Karpas-422 (cell line): ENCODE results near the gene PRR7. TPM values are rescaled to one million over a fixed set of nuclear protein-coding genes. Genes with fewer than 3 reads are reported as not detected.
"Not testable (repeated sequence)": the region's sequence is repeated elsewhere in the genome, so short reads cannot be mapped to it uniquely, and the experiment has no call there.

Experiments used
- DNase-seq: peaks from one replicate; pipeline ENCODE4 v3.0.0-alpha.2; 2015
- H2AFZ ChIP-seq: fragments of 200-600 bp; sonication (generic); 2 replicates; pipeline ENCODE4 v1.6.1; 2014; ENCODE audit warnings: antibody characterized with exemption, low read length, mixed read lengths
- H3K27ac ChIP-seq: fragments of 200-600 bp; sonication (generic); 2 replicates; pipeline ENCODE4 v1.5.1; 2014; ENCODE audit warnings: mild to moderate bottlenecking, low read length, moderate library complexity
- H3K27me3 ChIP-seq: fragments of 200-600 bp; sonication (generic); 2 replicates; pipeline ENCODE4 v1.6.1; 2014; ENCODE audit warnings: low read length, mixed read lengths
- H3K36me3 ChIP-seq: fragments of 200-600 bp; sonication (generic); 2 replicates; pipeline ENCODE4 v1.6.1; 2014; ENCODE audit warnings: low read length, mixed read lengths; ENCODE audit not compliant: insufficient read depth
- H3K4me1 ChIP-seq: fragments of 200-600 bp; sonication (generic); 2 replicates; pipeline ENCODE4 v1.6.1; 2014; ENCODE audit warnings: mild to moderate bottlenecking, low read length, mixed read lengths
- H3K4me2 ChIP-seq: fragments of 200-600 bp; sonication (generic); 2 replicates; pipeline ENCODE4 v1.6.1; 2014; ENCODE audit warnings: low read length, low read depth, mild to moderate bottlenecking; ENCODE audit not compliant: poor library complexity, severe bottlenecking
- H3K4me3 ChIP-seq: fragments of 200-600 bp; sonication (generic); 2 replicates; pipeline ENCODE4 v1.5.1; 2014; ENCODE audit warnings: mild to moderate bottlenecking, antibody characterized with exemption, low read length, mixed read lengths
- H3K79me2 ChIP-seq: fragments of 200-600 bp; sonication (generic); 2 replicates; pipeline ENCODE4 v1.6.1; 2014; ENCODE audit warnings: mild to moderate bottlenecking, low read length, mixed read lengths
- H3K9ac ChIP-seq: fragments of 200-600 bp; sonication (generic); 2 replicates; pipeline ENCODE4 v1.6.0; 2014; ENCODE audit warnings: low read length
- H3K9me2 ChIP-seq: fragments of 200-600 bp; sonication (generic), shearing (Covaris generic); replicated peaks from 2 replicates; pipeline ENCODE4 v1.6.0; 2014; ENCODE audit warnings: mild to moderate bottlenecking, low read length, moderate library complexity; ENCODE audit not compliant: insufficient read depth
- H3K9me3 ChIP-seq: fragments of 300-700, 200-600 bp; sonication (generic); 2 replicates; pipeline ENCODE4 v1.6.1; 2014; ENCODE audit warnings: low read length, mixed read lengths
- H4K20me1 ChIP-seq: fragments of 200-600 bp; sonication (generic); 2 replicates; pipeline ENCODE4 v1.6.1; 2014; ENCODE audit warnings: mild to moderate bottlenecking, antibody characterized with exemption, low read length, low read depth; ENCODE audit not compliant: insufficient read depth
- total RNA-seq: library from RNA; depleted of rRNA; stranded (reverse); fragments of >200 nt; shearing (Covaris generic); gene quantifications from 2 replicates; pipeline ENCODE4 v1.2.3, GENCODE V29; 2014; ENCODE audit warnings: low replicate concordance

Gene PRR7
- total RNA-seq, 1 experiment from 2014 or later, result 26.8 TPM

- H3K27me3 ChIP-seq, H3K4me3 ChIP-seq, DNase-seq, H2AFZ ChIP-seq, H3K9ac ChIP-seq, H3K4me2 ChIP-seq, H3K9me2 ChIP-seq, H3K27ac ChIP-seq, H3K79me2 ChIP-seq, H3K9me3 ChIP-seq, H4K20me1 ChIP-seq: not testable (repeated sequence)
- H3K4me1 ChIP-seq, result peaks cover 19% of the 10 kb centered on the region
- H3K36me3 ChIP-seq, result peaks cover 16% of the 10 kb centered on the region
These were observed 39.1 kb downstream of the PRR7 start for GRCh38 chr5:177485753-177486152.

GRCh38 chr5:177486256-177486655, 39.6 kb downstream of the PRR7 start:
- Histone ChIP-seq H2AFZ (no peak overlapping the region), H3K4me1 (peaks cover 24% of the 10 kb centered on the region), H3K4me2 (no peak overlapping the region), H3K9me3 (no peaks in the 10 kb centered on the region), H3K27ac (no peak overlapping the region), H3K79me2 (no peaks in the 10 kb centered on the region), H3K4me3 (no peak overlapping the region), H3K9me2 (no peaks in the 10 kb centered on the region), H3K27me3 (no peaks in the 10 kb centered on the region), H3K36me3 (peaks cover 16% of the 10 kb centered on the region), H4K20me1 (no peaks in the 10 kb centered on the region), H3K9ac (no peak overlapping the region)
- no peak for DNase-seq

GRCh38 chr5:177487144-177487543, 40.5 kb downstream of the PRR7 start:
- DNase-seq, result no peak
- H4K20me1 ChIP-seq, result no peaks in the 10 kb centered on the region
- H2AFZ ChIP-seq, result no peak overlapping the region
- no peak overlapping the region for H3K4me3 ChIP-seq
- peaks cover 25% of the 10 kb centered on the region for H3K4me1 ChIP-seq
- H3K27me3 ChIP-seq, result no peaks in the 10 kb centered on the region
- H3K9ac ChIP-seq, result no peak overlapping the region
- peaks cover 16% of the 10 kb centered on the region for H3K36me3 ChIP-seq
- no peaks in the 10 kb centered on the region for H3K9me3 ChIP-seq
- no peaks in the 10 kb centered on the region for H3K9me2 ChIP-seq
- no peak overlapping the region for H3K27ac ChIP-seq
- H3K4me2 ChIP-seq, result no peak overlapping the region
- no peaks in the 10 kb centered on the region for H3K79me2 ChIP-seq

GRCh38 chr5:177487975-177488374, 41.4 kb downstream of the PRR7 start:
- H3K4me3 ChIP-seq, result no peak overlapping the region
- H3K79me2 ChIP-seq, result no peaks in the 10 kb centered on the region
- H3K4me2 ChIP-seq, result no peak overlapping the region
- no peaks in the 10 kb centered on the region for H3K27me3 ChIP-seq
- no peak overlapping the region for H3K9ac ChIP-seq
- H3K36me3 ChIP-seq, result peaks cover 16% of the 10 kb centered on the region
- H3K27ac ChIP-seq, result no peak overlapping the region
- peaks cover 25% of the 10 kb centered on the region for H3K4me1 ChIP-seq
- H4K20me1 ChIP-seq, result no peaks in the 10 kb centered on the region
- H2AFZ ChIP-seq, result no peak overlapping the region
- no peak for DNase-seq
- no peaks in the 10 kb centered on the region for H3K9me3 ChIP-seq
- H3K9me2 ChIP-seq, result no peaks in the 10 kb centered on the region

DNA sequence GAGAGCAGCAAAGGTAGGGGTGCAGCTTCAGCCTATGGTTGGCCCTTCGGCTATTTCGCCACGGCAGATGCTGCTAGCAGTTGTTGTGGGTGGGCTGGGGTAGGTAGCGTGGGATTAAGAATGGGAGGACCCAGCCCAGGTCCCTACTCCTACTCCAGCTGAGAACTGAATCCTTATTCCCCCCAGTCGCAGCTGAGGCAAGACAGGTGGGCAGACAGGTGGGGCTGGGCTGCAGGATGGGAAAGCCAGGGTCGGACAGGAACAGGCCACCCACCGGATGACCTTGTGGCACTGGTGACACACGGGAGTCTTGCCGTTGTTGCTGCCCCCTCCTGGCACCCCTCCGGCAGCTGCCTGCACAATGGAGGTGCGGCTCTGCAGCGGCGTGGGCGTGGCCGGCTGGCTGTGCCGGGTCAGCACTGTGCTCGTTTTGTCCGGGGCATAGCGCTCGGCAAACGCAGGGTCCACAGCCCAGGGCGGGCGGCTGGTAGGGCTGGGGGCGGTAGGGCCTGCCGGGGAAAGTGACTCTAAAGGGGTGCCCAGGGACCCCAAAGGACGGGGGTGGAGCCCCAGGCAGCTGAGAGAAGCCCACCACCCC, 42.6 kb downstream of the PRR7 start:
- Histone ChIP-seq H3K36me3 (peaks cover 16% of the 10 kb centered on the region), H3K27me3 (no peaks in the 10 kb centered on the region), H4K20me1 (no peaks in the 10 kb centered on the region), H3K4me3 (peak overlapping the region; percentile 34; the same call in 1 of the 2 replicates), H2AFZ (no peak overlapping the region), H3K9ac (peak overlapping the region; percentile 21; the same call in 1 of the 2 replicates), H3K4me2 (peak overlapping the region; percentile 35), H3K9me2 (no peaks in the 10 kb centered on the region), H3K9me3 (no peaks in the 10 kb centered on the region), H3K79me2 (no peaks in the 10 kb centered on the region), H3K4me1 (peaks cover 30% of the 10 kb centered on the region), H3K27ac (no peak overlapping the region)
- DNase-seq, result peak; percentile 86

- no peaks in the 10 kb centered on the region for H3K9me3 ChIP-seq
- no peak for DNase-seq
- H3K9me2 ChIP-seq, result no peaks in the 10 kb centered on the region
- H3K9ac ChIP-seq, result peak overlapping the region; percentile 21
- H3K27me3 ChIP-seq, result no peaks in the 10 kb centered on the region
- peaks cover 16% of the 10 kb centered on the region for H3K36me3 ChIP-seq
- H4K20me1 ChIP-seq, result no peaks in the 10 kb centered on the region
- no peaks in the 10 kb centered on the region for H3K79me2 ChIP-seq
- peak overlapping the region; percentile 56 for H3K27ac ChIP-seq
- H2AFZ ChIP-seq, result no peak overlapping the region
- no peak overlapping the region for H3K4me3 ChIP-seq
- peak overlapping the region; percentile 35 for H3K4me2 ChIP-seq
- H3K4me1 ChIP-seq, result peaks cover 42% of the 10 kb centered on the region
These were observed 43.8 kb downstream of the PRR7 start for GRCh38 chr5:177490311-177490991.

GRCh38 chr5:177490992-177491391, 44.4 kb downstream of the PRR7 start:
- peaks cover 48% of the 10 kb centered on the region for H3K4me1 ChIP-seq
- H2AFZ ChIP-seq, result no peak overlapping the region
- DNase-seq, result no peak
- peak overlapping the region; percentile 35 for H3K4me2 ChIP-seq
- H3K9ac ChIP-seq, result peak overlapping the region; percentile 21
- H3K27me3 ChIP-seq, result no peaks in the 10 kb centered on the region
- H3K36me3 ChIP-seq, result peaks cover 16% of the 10 kb centered on the region
- H3K79me2 ChIP-seq, result peaks cover 3% of the 10 kb centered on the region
- no peaks in the 10 kb centered on the region for H3K9me2 ChIP-seq
- no peak overlapping the region for H3K4me3 ChIP-seq
- H3K9me3 ChIP-seq, result no peaks in the 10 kb centered on the region
- H3K27ac ChIP-seq, result no peak overlapping the region
- 0 out of 2 replicates have a peak, but pooled peaks cover 2% of the 10 kb centered on the region for H4K20me1 ChIP-seq

- Histone ChIP-seq H4K20me1 (peaks cover 7% of the 10 kb centered on the region; the same call in 1 of the 2 replicates), H3K4me3 (no peak overlapping the region), H3K9ac (0 out of 2 replicates have a peak overlapping the region, but pooled peaks have one; percentile 21), H3K79me2 (peaks cover 8% of the 10 kb centered on the region), H3K9me3 (no peaks in the 10 kb centered on the region), H3K9me2 (no peaks in the 10 kb centered on the region), H3K27ac (no peak overlapping the region), H3K4me1 (peaks cover 53% of the 10 kb centered on the region), H3K27me3 (no peaks in the 10 kb centered on the region), H2AFZ (no peak overlapping the region), H3K4me2 (no peak overlapping the region), H3K36me3 (peaks cover 16% of the 10 kb centered on the region)
- peak; percentile 91 for DNase-seq
These were observed 44.9 kb downstream of the PRR7 start for GRCh38 chr5:177491429-177491945.
